HG03378 (cell line): ENCODE measurements around the gene CRTC3.
"Not testable (repeated sequence)": the region's sequence is repeated elsewhere in the genome, so short reads cannot be mapped to it uniquely, and the experiment has no call there.

Experiments
- ATAC-seq: cut with Tn5 transposase; IDR thresholded peaks from one replicate; pipeline ENCODE4 v1.9.1; 2021; ENCODE audit warnings: mild to moderate bottlenecking, moderate library complexity; ENCODE audit not compliant: unreplicated experiment

The CRTC3 gene

DNA sequence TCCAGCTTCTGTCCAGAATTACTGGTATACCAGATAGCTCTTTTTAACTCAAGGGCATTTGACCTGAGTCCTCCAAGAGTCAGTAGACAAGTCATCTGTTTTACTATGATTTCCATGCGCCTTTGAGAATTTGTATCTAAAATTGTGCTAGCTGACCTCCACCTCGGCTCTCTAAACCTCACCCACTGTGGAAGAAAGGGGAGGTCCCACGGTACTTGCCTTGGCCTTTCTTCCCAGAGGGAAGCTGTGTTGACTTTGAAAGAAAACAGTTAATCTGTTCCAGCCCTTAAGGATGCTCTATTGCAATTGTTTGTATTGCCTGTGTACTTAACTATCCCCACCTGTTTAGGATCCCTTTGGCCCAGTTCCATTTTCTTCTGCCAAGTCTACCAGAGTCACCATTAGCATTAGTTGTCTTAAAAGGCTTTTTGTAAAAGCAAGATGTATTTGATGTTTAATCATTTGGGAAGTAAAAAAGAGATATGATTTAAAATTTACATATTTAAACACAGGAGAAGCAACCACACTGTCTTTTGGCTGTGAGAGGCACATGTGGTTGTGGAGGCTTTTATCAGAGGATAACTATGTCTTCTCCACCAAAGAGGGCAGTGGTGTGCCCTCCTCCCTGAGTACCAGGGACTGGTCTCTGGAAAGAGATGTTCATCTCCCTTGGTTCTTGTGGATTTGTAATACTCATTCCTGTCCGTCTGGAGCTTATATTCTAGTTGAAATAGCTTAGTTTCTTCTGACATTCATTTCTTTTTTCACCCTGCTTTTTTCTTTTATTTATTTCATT lies 88.8 kb downstream of the CRTC3 start:
- ATAC-seq = no peak

DNA sequence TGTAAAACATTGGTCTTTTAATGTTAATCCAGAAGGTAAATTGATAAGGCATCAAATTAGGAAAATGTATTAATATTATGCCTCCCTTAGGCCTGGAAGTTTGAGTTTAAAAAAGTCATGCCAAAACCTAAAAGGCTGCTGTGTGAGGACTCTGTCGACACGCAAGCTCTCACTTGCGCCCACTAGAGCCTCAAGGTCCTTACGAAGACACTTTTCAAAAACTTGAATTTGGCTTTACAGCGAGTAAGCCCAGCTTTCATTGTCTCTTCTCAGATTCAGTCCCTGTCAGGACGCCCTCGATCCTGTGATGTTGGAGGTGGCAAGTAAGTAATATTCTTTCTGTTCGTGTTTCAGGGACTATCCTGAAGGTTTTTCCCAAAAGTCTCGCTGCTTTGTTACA lies 89.7 kb downstream of the CRTC3 start:
- ATAC-seq = no peak

DNA sequence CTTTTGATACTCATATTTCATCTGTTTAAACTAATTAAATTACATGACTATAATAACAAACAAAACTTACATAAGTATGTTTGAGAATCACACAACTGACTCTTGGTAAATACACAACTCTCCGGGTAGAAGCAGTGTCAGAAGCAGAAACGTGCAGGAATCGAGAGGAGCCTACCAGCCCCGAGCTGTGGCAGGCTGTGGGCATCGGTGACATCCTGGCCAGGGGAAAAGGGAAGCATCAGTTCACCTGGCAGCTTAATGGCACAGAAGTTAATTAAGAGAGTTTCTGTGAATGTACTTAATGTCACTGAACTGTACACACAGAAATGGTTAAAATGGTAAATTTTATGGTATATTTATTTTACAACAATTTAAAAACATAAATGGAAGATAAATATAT lies 90.2 kb downstream of the CRTC3 start:
- ATAC-seq = no peak

DNA sequence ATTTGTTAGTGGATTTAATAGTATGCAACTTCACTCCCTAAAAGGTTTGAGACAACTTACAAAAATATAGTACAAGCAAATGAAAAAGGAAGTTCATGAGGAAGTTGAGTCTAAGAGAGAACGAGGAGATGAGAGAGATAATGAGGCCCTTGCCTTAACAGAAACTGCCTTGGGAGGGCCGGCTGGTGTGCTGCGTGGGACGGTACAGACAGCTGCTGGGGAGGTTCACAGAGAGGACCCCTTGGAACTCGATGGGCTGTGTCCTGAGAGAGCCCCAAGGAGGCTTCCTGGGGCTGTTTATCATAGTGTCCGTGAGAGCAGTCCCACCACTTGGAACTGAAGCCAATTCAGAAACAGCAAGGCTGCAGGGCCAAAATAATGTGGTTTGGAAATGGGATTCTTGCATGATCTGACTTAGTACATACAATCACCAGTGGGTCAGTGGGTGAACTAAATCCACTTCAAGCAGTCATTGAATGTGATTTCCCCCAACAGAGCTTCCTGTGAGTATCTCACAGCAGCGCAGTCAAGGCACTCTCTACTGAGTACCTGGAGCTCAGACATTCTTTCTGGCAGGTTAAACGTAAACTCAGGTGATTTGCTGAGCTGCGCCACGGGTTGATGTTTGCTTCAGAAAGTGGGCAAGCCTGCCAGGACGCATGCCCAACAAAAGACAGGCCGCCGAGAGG lies 90.8 kb downstream of the CRTC3 start:
- peak; percentile 73 for ATAC-seq

DNA sequence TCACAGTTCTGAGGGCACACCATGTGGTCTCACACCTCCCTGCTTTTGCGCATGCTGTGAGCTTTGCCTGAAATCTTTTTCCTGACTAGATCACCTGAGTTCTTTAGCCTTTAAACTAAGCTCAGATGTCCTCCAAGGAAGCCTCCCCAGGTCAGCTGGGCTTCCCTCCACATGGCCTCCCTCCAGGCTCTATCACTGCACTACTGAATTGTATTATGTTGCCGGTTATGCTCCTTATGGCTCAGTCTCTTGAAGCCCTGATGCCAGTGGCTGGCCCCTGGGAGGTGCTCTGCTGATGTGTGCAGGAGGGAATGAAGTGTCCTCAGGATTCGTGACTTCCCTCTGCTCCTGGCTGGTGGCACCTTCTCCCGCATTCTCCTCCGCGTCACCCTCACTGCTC lies 94.1 kb downstream of the CRTC3 start:
- ATAC-seq = no peak

DNA sequence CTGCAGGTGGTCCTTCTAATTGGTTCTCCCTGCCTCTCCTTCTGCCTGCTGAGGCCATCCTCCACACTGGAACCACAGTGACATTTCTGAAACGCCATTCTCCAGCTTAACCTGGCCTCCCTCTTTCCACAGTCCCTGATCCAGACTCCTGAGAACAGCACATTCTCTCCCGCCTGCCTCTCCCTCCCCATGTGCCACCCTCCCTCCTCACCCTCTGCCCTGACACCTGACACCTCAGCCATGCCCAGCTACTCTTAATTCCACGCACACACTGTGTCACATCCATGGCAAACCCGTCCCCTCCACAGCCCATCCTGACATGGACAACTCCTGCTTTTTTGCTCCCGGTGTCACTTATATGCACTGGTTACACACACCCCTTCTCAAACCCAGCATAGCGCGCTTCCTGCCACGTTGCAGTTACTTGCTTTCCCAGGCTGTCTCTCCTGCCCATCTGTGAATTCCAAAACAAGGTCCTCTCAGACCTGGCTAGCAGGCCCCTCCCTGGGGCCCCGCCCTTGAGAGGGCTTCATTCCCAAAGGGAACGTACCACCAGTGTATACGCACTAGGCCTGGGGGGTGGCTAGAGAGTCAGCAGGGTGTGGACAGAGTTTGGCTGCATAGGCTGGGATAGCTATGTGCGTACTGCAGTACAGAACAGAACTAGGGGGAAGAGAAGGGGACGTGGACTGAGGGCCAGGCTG lies 94.7 kb downstream of the CRTC3 start:
- no peak for ATAC-seq

DNA sequence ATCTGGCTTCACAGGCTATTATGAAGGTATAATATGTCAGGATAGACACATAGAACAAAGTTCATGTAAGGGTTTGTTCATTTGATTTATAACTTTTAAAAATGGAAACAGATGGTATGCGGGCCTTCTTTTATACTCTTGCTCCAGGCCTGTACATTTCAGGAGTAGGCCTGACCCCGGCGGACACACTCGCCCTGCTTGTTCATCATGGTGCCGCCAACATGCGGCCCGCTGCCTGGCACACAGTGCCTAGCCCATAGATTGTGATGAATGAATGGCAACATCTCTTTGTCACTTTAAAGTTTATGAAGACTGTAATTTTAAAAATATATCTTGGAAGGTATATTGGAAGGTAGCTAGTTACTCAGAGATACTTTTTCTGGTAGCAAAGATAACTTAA lies 95.3 kb downstream of the CRTC3 start:
- no peak for ATAC-seq

DNA sequence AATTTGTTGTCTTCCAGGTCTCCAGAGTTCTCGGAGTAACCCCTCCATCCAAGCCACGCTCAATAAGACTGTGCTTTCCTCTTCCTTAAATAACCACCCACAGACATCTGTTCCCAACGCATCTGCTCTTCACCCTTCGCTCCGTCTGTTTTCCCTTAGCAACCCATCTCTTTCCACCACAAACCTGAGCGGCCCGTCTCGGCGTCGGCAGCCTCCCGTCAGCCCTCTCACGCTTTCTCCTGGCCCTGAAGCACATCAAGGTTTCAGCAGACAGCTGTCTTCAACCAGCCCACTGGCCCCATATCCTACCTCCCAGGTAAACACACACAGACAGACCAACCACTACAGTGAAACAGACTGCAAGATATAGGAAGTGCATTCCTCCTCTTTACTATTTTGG lies 99.5 kb downstream of the CRTC3 start:
- ATAC-seq = no peak

DNA sequence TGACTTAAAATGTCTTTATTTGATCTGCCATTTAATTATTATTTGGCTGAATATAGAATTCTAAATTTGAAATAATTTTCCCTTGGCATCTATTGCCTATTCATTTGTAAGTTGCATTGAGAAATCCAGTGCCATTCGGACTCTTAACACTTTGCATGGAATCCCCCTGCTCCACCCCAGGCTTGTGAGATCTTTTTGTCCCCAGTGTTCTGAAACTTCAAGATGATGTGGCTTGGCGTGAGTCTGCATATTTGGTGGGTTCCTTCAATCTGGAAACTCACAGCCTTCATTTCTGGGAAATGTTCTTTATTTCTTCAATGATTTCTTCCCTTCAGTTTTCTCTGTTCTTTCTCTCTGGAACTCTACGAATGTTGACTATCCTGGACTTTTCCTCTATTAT lies 103.6 kb downstream of the CRTC3 start:
- no peak for ATAC-seq

DNA sequence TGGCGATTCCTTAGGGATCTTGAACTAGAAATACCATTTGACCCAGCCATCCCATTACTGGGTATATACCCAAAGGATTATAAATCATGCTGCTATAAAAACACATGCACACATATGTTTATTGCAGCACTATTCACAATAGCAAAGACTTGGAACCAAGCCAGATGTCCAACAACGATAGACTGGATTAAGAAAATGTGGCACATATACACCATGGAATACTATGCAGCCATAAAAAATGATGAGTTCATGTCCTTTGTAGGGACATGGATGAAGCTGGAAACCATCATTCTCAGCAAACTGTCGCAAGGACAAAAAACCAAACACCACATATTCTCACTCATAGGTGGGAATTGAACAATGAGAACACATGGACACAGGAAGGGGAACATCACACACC lies 107.3 kb downstream of the CRTC3 start:
- not testable (repeated sequence) for ATAC-seq

DNA sequence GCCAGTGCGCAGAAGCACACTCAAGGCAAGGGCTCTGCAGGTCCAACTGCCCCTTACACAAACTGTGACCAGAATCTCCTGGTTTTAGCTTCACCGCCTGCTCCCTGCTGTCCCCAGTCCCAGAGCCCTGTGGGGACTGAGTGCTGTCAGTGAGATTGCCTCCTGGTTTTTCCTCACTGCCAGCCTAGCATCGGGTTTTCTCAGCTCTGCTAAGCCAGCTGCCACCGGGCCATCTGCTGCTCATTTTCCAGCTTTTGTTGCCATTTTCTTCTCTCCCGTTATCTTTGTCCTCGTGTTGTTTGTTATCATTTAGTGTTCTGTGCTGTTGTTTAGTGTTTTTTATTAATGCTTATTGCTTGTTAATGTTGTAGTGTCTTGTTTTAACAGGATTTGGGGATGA lies 108.0 kb downstream of the CRTC3 start:
- ATAC-seq = no peak

DNA sequence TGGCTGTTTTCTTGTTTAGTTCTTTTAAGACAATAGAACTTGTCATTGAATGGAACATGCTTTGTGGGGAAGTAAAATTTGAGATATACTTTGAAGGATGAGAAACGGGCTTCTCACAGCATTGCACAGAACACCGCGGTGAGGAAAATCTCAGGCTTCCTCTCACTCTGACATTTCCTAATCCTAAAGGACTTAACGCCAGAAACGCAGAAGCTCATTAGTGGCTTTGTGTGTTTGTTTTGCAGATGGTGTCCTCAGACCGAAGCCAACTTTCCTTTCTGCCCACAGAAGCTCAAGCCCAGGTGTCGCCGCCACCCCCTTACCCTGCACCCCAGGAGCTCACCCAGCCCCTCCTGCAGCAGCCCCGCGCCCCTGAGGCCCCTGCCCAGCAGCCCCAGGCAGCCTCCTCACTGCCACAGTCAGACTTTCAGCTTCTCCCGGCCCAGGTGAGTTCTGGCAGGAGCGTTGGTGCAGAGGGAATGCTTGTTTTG lies 108.5 kb downstream of the CRTC3 start:
- no peak for ATAC-seq

DNA sequence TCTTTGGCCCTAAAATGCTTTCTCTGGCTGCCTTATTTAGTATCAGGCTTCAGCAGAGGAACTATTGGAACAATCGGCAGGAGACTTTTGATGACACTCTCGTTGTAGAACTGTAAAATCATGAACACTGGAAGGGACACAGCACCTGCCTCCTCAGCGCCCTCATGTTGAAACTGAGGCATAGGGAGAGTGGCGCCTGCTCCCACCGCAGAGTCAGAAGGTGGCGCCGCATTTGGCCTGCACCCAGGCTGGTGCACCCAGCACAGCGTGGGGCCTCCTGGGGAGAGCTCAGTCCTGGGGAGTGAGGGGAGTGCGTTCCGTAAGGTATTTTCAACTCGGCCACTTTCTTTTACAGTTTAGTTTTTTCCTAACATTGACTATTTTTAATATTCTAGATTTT lies 109.2 kb downstream of the CRTC3 start:
- ATAC-seq = no peak

DNA sequence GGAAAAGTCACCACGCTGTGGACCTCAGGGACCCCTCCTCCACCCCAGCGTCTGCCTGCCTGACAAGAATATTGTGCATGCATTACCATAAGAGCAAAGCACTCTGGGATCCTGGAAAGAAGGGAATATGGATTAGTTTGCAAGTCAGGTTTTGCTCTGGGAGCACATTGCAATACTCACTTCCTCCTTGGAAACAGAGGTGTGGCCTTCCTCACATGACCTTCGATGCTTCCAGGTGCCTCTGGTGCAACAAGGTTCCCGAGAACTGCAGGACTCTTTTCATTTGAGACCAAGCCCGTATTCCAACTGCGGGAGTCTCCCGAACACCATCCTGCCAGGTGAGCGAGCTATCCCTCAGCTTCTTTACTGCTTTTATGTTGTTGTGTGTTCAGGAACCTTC lies 111.1 kb downstream of the CRTC3 start:
- no peak for ATAC-seq

DNA sequence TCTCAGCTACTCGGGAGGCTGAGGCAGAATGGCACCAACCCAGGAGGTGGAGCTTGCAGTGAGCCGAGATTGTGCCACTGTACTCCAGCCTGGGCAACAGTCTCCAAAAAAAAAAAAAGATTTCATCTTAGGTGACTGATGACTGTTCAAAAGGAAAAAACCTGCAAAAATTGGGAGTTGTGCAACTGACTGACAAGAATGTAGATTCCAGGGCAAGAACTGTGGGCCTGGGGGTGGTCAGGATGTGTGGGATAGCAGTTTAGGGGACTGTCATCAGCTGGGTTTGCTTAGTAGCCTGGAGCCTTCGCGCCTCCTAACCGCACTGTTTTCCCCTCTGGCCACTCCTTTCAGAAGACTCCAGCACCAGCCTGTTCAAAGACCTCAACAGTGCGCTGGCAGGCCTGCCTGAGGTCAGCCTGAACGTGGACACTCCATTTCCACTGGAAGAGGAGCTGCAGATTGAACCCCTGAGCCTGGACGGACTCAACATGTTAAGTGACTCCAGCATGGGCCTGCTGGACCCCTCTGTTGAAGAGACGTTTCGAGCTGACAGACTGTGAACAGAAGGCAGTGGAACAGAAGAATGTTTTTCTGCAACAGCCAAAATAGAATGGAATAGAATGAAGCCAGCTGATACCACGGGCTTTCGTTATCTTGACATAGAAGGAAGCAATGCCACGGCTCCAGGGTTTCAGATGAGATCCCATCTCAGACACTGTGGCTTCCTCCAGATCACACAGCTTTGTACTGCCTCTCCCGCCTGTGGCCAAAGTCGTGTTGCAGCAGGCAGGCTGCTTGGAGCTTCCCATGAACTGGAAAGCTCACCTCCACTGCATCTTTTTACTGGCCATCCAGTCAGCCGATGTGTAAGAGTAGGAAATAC lies 112.1 kb downstream of the CRTC3 start:
- ATAC-seq = no peak

DNA sequence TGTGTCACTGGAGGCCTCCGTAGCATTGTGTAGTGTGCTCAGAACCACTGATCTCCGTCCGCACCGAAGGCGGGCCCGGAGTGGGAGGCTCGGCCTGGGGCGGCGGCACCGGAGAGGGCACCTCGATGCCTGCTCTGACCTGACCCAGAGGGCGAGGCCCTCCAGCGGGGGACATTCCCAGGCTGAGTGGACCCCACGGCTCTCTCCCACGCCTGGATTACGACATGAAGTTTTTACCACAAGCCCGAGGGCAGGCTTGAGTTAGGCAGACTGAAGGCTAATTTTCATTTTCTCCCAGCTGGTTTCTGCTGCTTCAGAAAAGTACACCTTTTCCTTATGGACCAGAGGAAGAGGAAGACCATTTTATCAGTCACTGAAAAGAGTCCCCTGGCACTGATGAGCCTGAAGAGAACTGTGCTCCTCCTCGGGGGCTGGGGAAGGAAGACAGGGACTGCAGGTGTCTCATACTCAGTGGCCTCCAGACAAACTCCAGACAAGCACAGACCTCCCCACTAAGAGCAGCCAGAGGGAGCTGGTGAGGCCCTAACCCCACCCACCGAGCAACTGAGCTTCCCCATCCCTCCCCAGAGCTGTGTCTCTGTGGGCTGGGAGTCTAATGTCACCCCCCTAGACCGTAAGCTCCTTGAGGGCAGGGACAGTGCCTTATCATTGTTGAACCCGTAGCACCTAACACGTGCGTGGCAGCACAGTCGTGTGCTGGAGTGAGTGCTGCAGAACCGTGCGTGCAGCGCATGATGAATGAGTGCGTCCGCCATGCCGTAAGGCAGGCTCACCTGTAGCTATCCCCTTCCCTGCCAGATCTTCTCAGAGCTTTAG lies 113.0 kb downstream of the CRTC3 start:
- no peak for ATAC-seq

DNA sequence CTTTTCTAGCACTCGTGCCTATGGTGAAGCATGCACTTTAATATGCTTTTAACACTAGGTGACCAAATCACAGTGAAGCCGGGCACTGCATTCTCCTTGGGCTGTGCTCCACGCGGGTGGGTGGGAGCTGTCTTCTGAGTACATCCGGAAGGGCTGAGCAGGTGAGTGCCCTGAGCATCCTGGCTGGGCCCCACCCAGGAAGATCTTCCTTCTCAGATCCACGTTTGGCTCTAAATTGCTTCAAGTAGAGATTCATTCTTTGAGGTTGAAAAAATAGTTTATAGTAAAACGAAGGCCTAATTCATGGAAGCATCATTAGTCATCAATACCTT lies 113.5 kb downstream of the CRTC3 start:
- ATAC-seq = no peak

DNA sequence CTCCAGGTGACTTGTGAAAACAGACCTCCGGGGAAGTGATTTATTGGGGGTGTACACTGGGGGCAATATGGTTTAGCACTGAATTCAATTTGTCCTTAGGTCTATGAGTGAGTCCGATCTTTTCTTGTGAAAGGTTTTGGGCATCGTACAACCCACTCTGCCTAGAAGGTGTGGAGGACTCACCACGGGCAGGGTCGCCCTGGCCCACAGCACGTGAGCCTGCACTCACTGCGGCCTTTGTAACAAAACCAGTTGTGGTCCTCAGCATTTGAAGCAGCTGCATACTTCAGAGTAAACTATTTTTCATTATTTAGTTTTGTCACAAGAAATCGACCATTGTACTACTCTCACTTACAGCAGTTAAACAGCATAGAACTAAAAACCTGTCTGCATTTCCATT lies 114.8 kb downstream of the CRTC3 start:
- no peak for ATAC-seq

DNA sequence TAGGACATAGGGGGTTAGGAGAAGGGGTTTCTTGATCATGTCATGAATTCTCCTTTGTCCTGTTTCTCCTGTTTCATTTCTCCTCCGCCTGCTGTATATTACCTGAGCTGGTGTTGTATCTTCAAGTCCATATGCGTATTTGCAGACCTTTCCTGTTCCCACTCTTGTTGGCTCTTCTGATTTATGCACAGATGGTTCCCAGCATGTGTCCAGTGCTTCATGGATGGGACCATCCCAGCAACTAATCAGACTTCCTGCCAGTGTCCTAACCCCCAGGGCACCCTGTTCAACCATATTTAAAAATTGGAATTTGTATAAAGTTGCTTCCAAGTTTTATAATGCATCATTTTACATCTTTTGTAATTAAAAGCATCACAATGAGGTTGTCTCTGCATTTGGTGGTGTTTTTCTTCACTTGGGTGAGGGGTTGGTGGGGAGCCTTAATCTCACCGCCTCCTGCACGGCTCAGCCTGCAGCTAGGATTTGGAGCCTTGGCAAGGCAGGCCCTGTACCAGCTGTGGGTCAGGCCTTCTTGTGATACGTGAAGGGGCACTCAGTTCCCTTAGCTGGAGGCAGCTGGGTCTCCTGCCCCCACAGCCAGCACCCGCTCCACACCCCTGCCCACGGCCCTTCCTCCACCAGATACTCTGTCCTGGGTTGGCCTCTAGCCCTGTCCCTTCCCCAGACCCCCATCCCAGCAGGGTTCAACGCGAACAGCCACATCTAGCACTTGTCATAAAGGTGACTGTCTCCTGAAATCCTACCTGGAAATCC lies 115.4 kb downstream of the CRTC3 start:
- ATAC-seq = no peak
